Skeletal muscle satellite cell (primary cell): ENCODE measurements around the gene PAPPA2.

Experiments
- H3K27me3 ChIP-seq: 2 replicates; pipeline ENCODE4 v1.7.0; 2013; ENCODE audit warnings: low read length; ENCODE audit not compliant: control insufficient read depth, insufficient read depth
- H3K36me3 ChIP-seq: 2 replicates; pipeline ENCODE4 v1.7.0; 2013; ENCODE audit warnings: mild to moderate bottlenecking, control low read depth, low read length; ENCODE audit not compliant: insufficient read depth
- H3K4me1 ChIP-seq: 2 replicates; pipeline ENCODE4 v1.7.0; 2013; ENCODE audit warnings: low read length; ENCODE audit not compliant: control insufficient read depth, insufficient read depth
- H3K4me2 ChIP-seq: 2 replicates; pipeline ENCODE4 v1.7.0; 2013; ENCODE audit warnings: mild to moderate bottlenecking, low read length
- H3K4me3 ChIP-seq: 2 replicates; pipeline ENCODE4 v1.7.0; 2013; ENCODE audit warnings: low read length
- H3K9ac ChIP-seq: 2 replicates; pipeline ENCODE4 v1.7.0; 2013; ENCODE audit warnings: mild to moderate bottlenecking, low read depth, low read length, moderate library complexity
- H3K9me3 ChIP-seq: replicated peaks from 2 replicates; pipeline ENCODE4 v1.7.0; 2013; ENCODE audit warnings: mild to moderate bottlenecking, control low read depth, low read length

The PAPPA2 gene

DNA sequence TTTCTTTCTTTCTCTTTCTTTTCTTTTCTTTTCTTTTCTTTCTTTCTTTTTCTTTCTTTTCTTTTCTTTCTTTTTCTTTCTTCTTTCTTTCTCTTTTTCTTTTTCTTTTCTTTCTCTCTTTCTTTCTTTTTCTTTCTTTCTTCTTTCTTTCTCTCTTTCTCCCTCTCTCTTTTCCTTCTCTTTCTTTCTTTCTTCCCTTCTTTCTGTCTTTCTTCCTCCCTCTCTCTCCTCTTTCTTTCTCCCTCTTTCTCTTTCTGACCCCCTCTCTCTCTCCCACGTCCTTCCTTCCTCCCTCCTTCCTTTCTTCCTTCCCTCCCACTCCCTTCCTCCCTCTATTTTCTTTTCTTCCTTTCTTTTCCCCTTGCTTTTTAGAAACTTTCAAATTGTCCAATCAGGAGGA lies 333.6 kb downstream of the PAPPA2 start:
- Histone ChIP-seq H3K36me3 (no peaks in the 10 kb centered on the region), H3K9me3 (no peaks in the 10 kb centered on the region), H3K27me3 (no peaks in the 10 kb centered on the region), H3K4me1 (no peaks in the 10 kb centered on the region), H3K4me3 (no peak overlapping the region), H3K4me2 (no peak overlapping the region), H3K9ac (no peak overlapping the region)

DNA sequence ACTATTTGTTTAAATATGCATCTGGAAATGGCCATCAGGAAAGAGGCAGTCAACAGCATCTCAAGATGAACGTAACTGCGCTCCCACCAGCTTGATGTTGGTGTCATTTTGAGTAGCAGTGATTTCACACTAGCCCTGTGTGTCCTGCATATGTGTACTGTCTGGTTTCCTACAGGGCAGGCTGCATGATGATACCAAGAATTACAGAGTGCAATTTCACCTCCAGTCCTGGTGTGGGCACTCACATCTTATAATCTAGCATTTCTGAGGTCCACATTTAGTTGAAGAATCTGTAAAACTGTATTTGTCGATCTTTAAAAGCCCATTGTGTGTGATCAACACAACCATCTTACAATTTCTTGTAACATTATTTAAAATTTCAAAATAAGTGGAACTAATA lies 336.4 kb downstream of the PAPPA2 start:
- Histone ChIP-seq H3K4me2 (no peak overlapping the region), H3K4me1 (no peaks in the 10 kb centered on the region), H3K4me3 (no peak overlapping the region), H3K27me3 (no peaks in the 10 kb centered on the region), H3K9ac (no peak overlapping the region), H3K36me3 (no peaks in the 10 kb centered on the region), H3K9me3 (no peaks in the 10 kb centered on the region)

DNA sequence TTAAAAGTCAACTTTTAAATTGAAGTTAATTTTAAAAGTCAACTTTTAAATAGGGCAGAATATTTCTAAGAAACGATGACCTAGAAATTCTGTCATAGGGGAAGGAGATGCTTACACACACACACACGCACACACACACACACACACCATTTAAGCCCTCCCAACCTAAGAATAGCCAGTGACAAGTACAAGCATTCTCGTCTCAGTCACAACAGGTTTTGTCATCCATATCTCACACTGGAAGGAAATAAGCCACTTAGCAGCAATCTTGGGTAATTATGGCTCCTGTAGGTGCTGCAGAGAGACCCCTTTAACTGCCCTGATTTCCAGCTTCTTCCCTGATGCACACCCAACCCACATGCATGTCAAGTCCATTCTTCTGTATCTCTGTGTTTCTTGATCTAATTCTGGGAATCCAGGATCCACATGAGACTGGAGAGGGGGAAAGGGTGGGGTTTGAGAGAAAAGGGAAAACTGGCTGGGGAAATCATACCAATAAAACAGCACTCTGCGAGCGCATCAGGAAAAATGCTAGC lies 338.1 kb downstream of the PAPPA2 start:
- H3K4me1 ChIP-seq = no peaks in the 10 kb centered on the region
- no peaks in the 10 kb centered on the region for H3K27me3 ChIP-seq
- no peaks in the 10 kb centered on the region for H3K36me3 ChIP-seq

DNA sequence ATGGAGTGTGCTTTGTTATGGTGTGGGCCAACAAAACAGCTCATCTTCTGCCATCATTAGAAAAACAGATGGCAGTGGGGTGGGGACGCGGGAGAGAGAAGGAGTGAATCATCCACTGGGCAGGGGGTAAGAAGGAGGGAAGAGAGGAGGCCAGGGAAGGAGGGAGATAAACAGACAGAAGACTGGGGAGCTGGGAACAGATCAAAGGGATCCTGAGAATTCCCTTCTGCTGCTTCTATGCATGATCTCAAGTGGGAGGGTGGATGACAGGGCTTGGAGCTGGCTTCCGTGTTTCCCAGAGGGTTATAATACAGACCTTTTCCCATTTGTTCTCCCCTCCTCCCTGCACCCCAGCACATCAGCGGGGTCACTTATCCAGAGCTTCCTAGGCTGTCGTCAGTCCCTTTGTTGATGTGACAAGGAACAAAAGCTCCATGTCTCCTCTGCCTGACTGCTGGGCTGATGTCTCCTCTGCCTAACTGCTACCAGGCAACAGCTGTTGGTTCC lies 338.6 kb downstream of the PAPPA2 start:
- Histone ChIP-seq H3K4me3 (no peak overlapping the region), H3K4me1 (no peaks in the 10 kb centered on the region), H3K9ac (no peak overlapping the region), H3K36me3 (no peaks in the 10 kb centered on the region), H3K4me2 (no peak overlapping the region), H3K9me3 (no peaks in the 10 kb centered on the region), H3K27me3 (no peaks in the 10 kb centered on the region)

More for the DNA sequence above, 338.1 kb downstream of the PAPPA2 start:
- Histone ChIP-seq H3K4me3 (no peak overlapping the region), H3K9me3 (no peaks in the 10 kb centered on the region), H3K4me2 (no peak overlapping the region), H3K9ac (no peak overlapping the region)

DNA sequence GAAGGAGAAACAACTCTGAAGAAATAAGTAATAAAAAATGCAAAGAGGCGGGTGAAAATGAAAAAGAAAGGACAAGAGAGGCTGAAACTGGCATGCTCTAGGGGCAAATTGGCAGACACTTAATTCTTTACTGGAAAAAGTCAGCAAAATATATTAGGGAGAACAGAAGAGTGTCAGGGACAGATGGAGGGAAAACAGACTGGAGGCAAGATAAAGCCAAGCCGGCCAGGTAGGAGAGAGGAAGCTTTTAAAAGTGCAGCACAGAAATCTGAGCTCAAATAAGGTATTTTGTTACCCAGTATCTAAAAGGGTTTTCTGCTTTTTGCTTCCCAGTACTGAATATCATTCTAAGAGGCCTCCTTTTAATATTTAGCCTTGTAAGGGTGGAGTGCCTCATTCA lies 339.3 kb downstream of the PAPPA2 start:
- Histone ChIP-seq H3K4me3 (no peak overlapping the region), H3K4me2 (no peak overlapping the region), H3K4me1 (no peaks in the 10 kb centered on the region), H3K9me3 (no peaks in the 10 kb centered on the region), H3K36me3 (no peaks in the 10 kb centered on the region), H3K27me3 (no peaks in the 10 kb centered on the region), H3K9ac (no peak overlapping the region)

DNA sequence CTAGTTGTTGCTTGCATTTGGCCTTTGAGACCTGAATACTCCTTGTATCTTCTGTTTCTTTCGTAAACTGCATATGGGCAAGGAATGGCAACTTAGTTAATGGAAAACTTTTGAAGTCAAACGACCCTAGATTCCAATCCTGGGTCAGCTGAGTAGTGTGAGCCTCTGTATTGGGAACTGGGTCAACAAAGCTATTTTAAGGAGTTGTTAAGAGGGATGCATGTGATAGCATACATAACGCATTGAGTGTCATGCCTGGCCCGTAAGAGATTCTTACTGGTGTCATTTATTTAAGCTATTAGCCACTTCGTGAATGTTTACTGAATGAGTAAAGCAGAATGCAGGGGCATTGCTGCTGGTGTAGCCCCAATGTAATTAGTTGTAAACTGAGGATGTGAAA lies 340.1 kb downstream of the PAPPA2 start:
- Histone ChIP-seq H3K27me3 (no peaks in the 10 kb centered on the region), H3K4me1 (no peaks in the 10 kb centered on the region), H3K9me3 (no peaks in the 10 kb centered on the region), H3K36me3 (no peaks in the 10 kb centered on the region), H3K9ac (no peak overlapping the region), H3K4me3 (no peak overlapping the region), H3K4me2 (no peak overlapping the region)

DNA sequence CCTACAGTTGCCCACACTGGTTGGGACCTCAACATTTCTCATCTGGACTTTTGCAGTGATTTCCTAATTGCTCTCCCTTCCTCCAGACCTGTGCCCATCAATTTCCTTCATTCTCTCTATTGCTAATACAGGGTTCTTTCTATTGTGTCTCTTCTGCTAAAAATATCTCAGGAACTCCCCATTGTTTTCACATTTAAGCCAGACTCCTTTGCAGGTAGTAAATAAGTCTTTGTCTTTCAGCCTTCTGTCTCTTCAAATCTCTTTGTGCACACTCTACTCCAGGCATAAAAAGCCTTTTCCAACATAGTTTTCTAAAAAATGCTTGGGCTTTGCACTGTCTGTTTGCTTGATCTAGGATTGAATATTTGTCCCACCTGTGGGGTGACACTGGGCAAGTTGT lies 340.6 kb downstream of the PAPPA2 start:
- no peaks in the 10 kb centered on the region for H3K4me1 ChIP-seq
- no peaks in the 10 kb centered on the region for H3K27me3 ChIP-seq
- no peaks in the 10 kb centered on the region for H3K9me3 ChIP-seq
- H3K9ac ChIP-seq = no peak overlapping the region
- H3K4me3 ChIP-seq = no peak overlapping the region
- H3K4me2 ChIP-seq = no peak overlapping the region
- H3K36me3 ChIP-seq = no peaks in the 10 kb centered on the region

DNA sequence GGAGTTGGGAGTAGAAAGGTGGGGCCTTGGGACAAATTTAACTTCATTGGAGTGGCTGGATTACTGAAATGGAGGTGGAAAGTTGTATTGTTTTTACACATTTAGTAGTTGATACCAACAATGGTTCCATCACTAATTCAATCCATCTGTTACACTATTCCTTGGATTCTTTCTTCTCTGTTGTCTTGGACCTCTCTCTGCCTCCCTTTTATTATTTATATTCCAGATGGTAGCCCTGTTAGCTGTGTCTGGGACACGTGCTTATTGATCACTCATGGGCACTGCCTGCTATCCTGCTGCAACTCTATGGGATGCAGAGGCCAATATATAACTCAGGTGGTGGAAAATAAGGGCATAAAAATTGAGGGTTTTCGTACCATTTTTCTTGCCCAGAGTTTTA lies 346.3 kb downstream of the PAPPA2 start:
- no peaks in the 10 kb centered on the region for H3K9me3 ChIP-seq
- no peak overlapping the region for H3K4me3 ChIP-seq
- no peak overlapping the region for H3K9ac ChIP-seq
- no peaks in the 10 kb centered on the region for H3K36me3 ChIP-seq
- no peak overlapping the region for H3K4me2 ChIP-seq
- no peaks in the 10 kb centered on the region for H3K4me1 ChIP-seq
- H3K27me3 ChIP-seq = no peaks in the 10 kb centered on the region

DNA sequence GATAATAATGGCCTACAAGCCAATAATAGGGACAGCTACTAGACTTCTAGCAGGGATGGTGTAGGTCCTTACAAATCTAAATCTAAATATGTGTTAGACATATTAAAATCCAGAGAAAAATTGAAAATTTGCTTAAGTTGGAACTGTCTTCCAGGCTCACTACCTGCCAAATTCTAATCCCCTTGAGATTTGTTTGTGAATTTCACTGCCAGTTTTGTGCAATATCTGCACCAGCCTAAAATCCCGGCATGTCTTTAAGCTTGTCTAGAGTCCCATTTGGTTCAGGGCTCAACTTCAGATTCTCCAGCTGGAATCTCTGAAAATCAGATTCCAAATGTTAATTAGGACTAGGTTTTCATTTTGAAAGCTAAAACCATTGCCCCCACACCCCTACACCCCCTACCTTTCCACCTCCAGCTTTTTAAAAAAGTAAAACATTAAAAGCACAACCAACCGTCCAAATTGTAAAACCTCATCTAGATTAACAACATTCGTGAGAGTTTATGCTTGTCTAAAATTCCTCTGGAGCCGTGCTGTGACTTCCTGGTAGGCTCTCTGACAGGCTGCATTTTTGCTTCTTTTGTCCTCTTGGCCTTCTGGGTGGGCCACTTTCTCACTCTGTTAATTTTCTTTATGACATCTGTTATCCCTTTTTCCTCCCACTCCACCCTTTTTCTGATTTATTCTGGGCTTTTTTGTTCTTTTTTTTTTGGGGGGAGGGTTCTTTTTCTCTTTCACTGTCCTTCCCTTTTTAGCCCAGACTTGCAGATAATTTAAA lies 348.7 kb downstream of the PAPPA2 start:
- no peak overlapping the region for H3K9ac ChIP-seq
- no peak overlapping the region for H3K4me2 ChIP-seq
- H3K4me1 ChIP-seq = no peaks in the 10 kb centered on the region
- H3K27me3 ChIP-seq = no peaks in the 10 kb centered on the region
- H3K9me3 ChIP-seq = no peaks in the 10 kb centered on the region
- no peaks in the 10 kb centered on the region for H3K36me3 ChIP-seq
- no peak overlapping the region for H3K4me3 ChIP-seq

DNA sequence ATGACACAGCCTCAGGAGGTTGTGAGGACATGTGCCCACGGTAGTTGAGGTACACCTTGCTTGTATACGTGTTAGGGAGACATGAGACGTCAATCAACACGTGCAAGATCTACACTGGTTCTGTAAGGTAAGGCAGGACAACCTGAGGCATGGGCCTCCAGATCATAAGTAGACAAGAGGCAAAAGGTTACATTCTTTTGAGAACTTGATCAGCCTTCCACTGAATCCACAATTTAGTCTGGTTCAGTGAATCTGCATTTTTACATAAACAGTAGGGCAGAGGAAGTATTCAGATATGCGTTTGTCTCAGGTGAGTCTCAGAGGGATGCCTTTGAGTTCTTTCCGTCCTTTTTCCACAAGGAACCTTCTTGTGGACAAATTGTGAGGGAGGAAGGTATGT lies 352.6 kb downstream of the PAPPA2 start:
- no peaks in the 10 kb centered on the region for H3K27me3 ChIP-seq
- H3K9ac ChIP-seq = no peak overlapping the region
- H3K36me3 ChIP-seq = no peaks in the 10 kb centered on the region
- no peaks in the 10 kb centered on the region for H3K9me3 ChIP-seq
- no peak overlapping the region for H3K4me3 ChIP-seq
- no peak overlapping the region for H3K4me2 ChIP-seq
- no peaks in the 10 kb centered on the region for H3K4me1 ChIP-seq

DNA sequence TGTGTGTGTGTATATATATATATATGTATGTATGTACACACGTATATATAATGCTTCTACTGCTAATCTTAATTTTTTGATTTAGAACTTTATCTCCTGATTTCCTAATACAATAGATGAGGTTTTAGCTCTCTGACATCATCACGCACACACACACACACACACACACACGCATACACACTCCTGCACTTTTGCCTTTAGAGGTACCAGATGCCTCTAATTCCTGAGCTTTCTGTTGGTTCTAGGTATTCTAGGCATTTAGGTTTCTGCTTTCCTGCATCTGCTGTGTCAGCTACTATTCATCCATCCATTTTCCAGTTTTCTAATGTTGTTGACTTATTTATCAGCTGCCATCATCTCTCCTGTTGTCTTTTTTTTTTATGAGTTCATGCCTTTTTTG lies 353.3 kb downstream of the PAPPA2 start:
- H3K4me3 ChIP-seq = no peak overlapping the region
- no peak overlapping the region for H3K4me2 ChIP-seq
- no peaks in the 10 kb centered on the region for H3K9me3 ChIP-seq
- no peaks in the 10 kb centered on the region for H3K27me3 ChIP-seq
- no peak overlapping the region for H3K9ac ChIP-seq
- no peaks in the 10 kb centered on the region for H3K36me3 ChIP-seq
- H3K4me1 ChIP-seq = no peaks in the 10 kb centered on the region
